ENCODE results near the gene RPIA.

The RPIA gene

DNA sequence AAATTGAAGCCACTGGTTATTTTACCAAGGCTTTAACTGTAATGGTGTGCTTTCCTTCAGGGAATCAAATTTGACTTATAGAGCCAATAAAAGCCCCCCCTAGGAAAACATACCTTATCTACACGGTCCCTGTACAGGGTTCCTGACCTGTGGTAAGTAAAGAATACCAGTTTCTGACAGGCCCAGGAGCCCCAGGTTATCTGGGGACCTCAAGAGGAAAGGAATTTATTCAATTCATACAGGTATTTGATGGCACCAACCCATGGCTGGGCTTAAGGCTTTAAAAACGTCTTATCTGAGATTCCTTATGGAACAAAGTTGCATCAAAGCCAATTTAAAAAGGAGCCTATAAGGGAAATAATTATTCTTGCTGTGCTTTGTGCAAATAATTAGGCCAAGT lies 7.0 kb upstream of the RPIA start:
- no peak overlapping the region for H3K4me3 ChIP-seq (ENCODE audit: low read depth, low read length)

DNA sequence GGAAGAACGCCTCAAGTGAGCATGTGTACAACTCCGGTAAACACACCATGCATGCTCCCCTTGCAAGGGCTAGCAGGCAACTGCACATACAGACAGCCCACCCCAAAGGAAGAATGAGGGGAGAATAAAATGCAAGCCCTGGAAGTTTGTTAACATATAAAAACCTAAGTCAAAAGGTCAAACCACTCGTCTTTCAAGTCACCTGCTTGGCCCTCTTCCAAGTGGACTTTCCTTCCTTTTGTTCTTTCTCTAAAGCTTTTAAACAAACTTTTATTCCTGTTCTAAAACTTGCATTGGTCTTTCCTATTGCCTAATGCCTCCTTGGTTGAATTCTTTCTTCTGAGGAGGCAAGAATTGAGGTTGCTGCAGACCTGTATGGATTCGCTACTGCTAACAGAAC lies 5.2 kb upstream of the RPIA start:
- no peak overlapping the region for H3K4me3 ChIP-seq (ENCODE audit: low read depth, low read length)

- H3K4me3 ChIP-seq (ENCODE audit: low read depth, low read length): no peak overlapping the region
These were observed 4.1 kb upstream of the RPIA start for GRCh38 chr2:88687384-88687783.

- H3K4me3 ChIP-seq (ENCODE audit: low read depth, low read length): peak overlapping the region; percentile 84
These were observed 708 bp upstream of the RPIA start for GRCh38 chr2:88690591-88691338.

- H3K4me3 ChIP-seq (ENCODE audit: low read depth, low read length): peak overlapping the region; percentile 66
These were observed 714 bp downstream of the RPIA start for GRCh38 chr2:88692187-88692586.

GRCh38 chr2:88693911-88694414 lies 2.5 kb downstream of the RPIA start:
- H3K4me3 ChIP-seq (ENCODE audit: low read depth, low read length): no peak overlapping the region

DNA sequence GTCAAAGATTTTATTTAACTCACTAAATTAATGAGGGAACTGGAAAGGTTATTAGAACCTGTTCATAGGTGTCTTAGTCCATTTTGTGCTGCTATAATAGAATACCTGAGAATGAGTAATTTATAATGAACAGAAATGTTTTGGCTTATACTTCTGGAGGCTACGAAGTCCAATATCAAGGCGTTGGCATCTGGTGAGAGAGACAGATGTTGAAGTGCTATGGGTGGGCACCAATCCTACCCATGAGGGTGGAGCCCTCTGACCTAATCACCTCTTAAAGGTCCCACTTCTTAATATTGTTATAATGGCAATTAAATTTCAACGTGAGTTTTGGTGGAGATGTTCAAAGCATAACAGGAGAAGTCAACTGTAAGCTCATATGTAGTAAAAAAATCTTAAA lies 5.1 kb downstream of the RPIA start:
- no peak overlapping the region for H3K4me3 ChIP-seq (ENCODE audit: low read depth, low read length)

GRCh38 chr2:88697370-88698026 lies 6.0 kb downstream of the RPIA start:
- no peak overlapping the region for H3K4me3 ChIP-seq (ENCODE audit: low read depth, low read length)

- H3K4me3 ChIP-seq (ENCODE audit: low read depth, low read length): no peak overlapping the region
These were observed 6.5 kb downstream of the RPIA start for GRCh38 chr2:88698027-88698413.

DNA sequence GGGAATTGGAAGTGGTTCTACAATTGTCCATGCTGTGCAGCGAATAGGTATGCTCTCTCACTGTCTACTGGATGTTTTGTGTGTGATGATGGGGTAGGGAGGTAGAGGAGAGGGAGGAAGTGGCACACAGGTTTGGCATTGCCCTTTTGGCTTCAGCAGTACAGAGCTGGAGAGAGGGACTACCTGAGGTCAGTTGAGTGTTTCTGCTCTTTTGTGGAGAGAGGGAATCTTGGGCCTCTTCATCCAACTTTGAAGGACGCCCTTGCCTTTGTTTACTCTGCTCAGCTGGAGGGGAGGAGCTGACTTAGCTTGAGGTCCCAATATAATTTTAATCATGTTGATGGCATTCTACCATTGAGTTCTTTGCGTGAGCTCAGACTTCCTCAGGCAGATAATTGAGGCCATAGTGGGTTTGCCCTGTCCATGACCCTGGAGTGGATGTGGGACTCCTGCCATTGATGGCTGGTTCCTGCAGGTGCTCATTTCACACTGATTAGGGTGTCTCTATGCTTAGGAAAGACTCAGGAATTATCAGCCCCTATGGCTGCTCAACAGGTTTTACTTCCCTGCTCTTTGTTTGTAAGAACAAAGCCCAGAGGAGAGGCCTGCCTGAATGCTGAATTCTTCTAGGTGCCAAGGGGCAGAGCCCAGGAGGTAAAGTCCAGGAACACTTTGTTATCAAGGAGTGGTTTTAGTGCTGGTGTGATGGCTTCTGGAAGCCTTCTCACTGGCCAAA lies 7.2 kb downstream of the RPIA start:
- H3K4me3 ChIP-seq (ENCODE audit: low read depth, low read length): no peak overlapping the region

DNA sequence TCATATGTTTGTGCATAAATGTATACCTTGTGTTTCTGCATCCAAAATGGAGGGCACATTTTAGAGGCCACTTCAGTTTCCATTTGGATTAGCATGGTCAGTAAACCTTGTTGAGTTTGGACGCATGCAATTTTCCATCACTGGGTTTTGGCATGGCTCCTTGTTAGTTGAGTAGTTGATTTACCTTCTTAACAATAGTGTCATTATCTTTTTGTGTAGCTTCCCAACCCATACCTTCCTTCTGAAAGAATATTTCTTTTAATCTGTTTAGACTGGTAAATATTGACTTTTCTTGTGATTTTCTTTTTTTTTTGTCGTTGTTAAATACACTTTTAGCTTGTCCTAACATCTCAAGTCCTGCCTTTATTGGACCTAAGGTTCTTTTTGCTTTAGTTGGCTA lies 15.5 kb downstream of the RPIA start:
- no peak overlapping the region for H3K4me3 ChIP-seq (ENCODE audit: low read depth, low read length)

DNA sequence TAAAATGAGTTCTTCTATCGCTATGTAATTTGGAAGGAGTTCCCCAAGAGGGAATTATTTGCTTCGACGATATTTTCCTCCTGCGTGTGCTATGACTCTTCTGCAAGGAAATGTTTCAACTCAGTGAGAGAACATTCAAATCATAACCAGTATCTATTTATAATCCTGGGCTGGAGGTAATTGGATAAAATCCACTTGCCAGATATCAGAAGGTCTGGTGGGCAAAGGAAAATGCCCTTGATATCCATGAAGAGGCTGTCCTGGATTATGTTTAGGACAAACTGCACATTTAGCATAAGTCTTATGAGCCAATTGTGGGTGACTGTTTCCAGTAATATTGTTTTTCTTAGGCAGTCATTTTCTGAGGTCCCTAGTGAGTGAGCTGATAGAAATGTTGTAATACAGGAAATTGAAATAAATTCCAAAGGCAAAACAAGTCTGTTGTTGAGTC lies 17.7 kb downstream of the RPIA start:
- no peak overlapping the region for H3K4me3 ChIP-seq (ENCODE audit: low read depth, low read length)

- H3K4me3 ChIP-seq (ENCODE audit: low read depth, low read length): no peak overlapping the region
These were observed 19.8 kb downstream of the RPIA start for GRCh38 chr2:88711289-88711688.

GRCh38 chr2:88711897-88712296 lies 20.4 kb downstream of the RPIA start:
- no peak overlapping the region for H3K4me3 ChIP-seq (ENCODE audit: low read depth, low read length)

DNA sequence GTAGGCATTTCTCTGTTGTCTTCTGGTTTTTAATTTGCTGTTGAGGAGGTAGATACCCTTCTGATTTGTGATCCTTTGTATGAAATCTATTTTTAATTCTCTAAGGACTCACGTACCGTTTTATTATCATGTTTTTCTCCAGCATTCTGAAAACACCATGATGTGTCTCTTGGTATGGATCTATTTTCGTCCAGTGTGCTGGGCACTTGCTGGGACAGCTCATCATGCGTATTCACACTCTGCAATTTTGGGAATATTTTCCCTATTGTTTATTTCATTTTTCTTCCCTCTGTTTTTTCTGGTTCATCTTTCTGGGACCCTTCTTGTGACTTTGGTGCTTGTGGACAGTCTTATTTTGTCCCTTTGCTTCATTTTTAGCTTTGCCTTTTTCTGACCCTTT lies 21.9 kb downstream of the RPIA start:
- H3K4me3 ChIP-seq (ENCODE audit: low read depth, low read length): no peak overlapping the region

- H3K4me3 ChIP-seq (ENCODE audit: low read depth, low read length): no peak overlapping the region
These were observed 23.2 kb downstream of the RPIA start for GRCh38 chr2:88714667-88715066.

GRCh38 chr2:88720399-88720798 lies 28.9 kb downstream of the RPIA start:
- no peak overlapping the region for H3K4me3 ChIP-seq (ENCODE audit: low read depth, low read length)

DNA sequence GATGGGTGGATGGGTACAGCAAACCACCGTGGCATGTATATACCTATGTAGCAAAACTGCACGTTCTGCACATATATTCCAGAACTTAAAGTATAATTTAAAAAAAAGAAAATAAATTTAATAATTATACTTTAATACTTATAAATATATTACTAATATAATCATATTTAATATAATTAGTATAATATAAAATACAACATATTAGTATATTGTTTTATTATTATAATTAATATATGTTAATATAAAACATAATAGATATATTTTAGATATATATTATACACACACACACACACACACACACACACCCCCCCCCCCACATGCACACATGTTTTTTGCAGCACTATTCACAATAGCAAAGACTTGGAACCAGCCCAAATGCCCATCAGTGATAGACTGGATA lies 29.8 kb downstream of the RPIA start:
- no peak overlapping the region for H3K4me3 ChIP-seq (ENCODE audit: low read depth, low read length)

DNA sequence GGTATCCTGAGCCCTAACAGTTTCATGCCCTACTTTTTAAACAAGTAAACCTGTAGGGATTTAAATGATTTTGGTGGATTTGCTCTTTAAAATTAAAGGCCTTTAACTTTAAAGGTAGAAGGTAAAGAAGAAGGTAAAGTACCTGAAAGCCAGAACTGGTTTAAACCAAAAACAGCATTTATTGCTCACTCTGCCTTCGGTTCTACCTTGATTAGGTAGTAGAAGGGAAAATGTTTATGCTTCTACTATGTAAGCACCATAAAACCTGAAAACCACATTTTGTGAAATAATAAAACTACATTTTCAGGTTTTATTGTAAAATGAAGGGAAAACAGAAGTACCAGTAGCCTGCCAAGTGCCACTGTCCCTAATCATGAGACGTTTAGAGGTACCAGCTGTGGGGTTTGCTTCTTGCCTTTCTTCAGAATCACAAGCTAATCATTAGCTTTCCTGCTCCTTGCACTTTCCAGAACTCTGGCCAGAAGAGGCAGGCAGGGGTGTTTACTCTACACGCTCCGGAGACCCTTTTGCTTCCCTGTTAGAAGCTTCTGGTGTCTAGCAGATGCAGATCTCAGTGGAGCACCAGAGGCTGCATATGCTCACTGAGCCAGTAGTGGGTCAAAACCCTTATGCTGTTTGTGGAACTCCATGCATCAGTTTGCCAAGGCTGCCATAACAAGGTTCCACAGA lies 33.3 kb downstream of the RPIA start:
- H3K4me3 ChIP-seq (ENCODE audit: low read depth, low read length): no peak overlapping the region

- H3K4me3 ChIP-seq (ENCODE audit: low read depth, low read length): no peak overlapping the region
These were observed 37.7 kb downstream of the RPIA start for GRCh38 chr2:88729061-88729745.

All from iPS-11a (cell line).